ENCODE measurements around the gene CCDC78. TPM values are rescaled to one million over a fixed set of nuclear protein-coding genes. Genes with fewer than 3 reads are reported as not detected.

Gene CCDC78
- total and polyA plus RNA-seq, 2 experiments from 2014 or later, result 10.5 to 12.6 TPM

DNA sequence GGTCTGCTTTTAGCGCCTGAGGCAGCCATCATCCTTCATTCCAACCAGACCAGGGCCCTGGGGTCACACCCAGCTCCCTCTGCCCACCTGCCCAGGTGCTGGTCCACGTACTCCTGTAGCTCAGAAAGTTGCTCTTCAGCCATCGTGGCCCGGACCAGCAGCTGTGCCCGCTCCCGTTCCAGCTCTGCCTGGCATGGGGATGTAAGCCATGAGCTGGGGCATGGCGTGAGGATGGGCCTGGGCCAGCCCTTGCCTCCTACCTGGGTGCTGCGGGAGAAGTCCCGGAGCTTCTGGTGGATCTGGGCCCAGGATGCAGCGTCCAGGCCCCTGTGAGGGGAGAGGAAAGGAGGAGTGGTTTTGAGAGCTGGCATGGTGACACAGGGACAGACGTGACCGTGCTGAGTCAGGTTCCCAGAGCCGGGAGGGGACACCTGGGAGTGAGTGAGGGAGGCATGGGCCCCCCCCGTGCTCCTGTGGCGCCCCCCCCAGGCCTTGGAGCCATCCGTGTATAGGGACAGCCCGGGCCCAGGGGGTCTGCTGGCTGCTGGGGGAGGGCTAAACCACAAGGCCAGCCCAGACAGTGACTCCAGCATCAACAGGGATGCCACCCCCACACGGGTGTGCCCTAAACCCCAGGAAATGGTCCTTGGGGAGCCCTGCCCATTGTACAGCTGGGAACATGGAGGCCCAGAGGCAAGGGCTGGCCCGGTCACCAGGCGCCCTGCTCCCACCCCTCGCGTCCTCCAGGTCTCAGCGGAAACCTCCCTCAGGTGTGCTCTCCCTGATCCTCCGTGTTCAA, 3.2 kb downstream of the CCDC78 start (continued):
- TF ChIP-seq, protein P1, sequence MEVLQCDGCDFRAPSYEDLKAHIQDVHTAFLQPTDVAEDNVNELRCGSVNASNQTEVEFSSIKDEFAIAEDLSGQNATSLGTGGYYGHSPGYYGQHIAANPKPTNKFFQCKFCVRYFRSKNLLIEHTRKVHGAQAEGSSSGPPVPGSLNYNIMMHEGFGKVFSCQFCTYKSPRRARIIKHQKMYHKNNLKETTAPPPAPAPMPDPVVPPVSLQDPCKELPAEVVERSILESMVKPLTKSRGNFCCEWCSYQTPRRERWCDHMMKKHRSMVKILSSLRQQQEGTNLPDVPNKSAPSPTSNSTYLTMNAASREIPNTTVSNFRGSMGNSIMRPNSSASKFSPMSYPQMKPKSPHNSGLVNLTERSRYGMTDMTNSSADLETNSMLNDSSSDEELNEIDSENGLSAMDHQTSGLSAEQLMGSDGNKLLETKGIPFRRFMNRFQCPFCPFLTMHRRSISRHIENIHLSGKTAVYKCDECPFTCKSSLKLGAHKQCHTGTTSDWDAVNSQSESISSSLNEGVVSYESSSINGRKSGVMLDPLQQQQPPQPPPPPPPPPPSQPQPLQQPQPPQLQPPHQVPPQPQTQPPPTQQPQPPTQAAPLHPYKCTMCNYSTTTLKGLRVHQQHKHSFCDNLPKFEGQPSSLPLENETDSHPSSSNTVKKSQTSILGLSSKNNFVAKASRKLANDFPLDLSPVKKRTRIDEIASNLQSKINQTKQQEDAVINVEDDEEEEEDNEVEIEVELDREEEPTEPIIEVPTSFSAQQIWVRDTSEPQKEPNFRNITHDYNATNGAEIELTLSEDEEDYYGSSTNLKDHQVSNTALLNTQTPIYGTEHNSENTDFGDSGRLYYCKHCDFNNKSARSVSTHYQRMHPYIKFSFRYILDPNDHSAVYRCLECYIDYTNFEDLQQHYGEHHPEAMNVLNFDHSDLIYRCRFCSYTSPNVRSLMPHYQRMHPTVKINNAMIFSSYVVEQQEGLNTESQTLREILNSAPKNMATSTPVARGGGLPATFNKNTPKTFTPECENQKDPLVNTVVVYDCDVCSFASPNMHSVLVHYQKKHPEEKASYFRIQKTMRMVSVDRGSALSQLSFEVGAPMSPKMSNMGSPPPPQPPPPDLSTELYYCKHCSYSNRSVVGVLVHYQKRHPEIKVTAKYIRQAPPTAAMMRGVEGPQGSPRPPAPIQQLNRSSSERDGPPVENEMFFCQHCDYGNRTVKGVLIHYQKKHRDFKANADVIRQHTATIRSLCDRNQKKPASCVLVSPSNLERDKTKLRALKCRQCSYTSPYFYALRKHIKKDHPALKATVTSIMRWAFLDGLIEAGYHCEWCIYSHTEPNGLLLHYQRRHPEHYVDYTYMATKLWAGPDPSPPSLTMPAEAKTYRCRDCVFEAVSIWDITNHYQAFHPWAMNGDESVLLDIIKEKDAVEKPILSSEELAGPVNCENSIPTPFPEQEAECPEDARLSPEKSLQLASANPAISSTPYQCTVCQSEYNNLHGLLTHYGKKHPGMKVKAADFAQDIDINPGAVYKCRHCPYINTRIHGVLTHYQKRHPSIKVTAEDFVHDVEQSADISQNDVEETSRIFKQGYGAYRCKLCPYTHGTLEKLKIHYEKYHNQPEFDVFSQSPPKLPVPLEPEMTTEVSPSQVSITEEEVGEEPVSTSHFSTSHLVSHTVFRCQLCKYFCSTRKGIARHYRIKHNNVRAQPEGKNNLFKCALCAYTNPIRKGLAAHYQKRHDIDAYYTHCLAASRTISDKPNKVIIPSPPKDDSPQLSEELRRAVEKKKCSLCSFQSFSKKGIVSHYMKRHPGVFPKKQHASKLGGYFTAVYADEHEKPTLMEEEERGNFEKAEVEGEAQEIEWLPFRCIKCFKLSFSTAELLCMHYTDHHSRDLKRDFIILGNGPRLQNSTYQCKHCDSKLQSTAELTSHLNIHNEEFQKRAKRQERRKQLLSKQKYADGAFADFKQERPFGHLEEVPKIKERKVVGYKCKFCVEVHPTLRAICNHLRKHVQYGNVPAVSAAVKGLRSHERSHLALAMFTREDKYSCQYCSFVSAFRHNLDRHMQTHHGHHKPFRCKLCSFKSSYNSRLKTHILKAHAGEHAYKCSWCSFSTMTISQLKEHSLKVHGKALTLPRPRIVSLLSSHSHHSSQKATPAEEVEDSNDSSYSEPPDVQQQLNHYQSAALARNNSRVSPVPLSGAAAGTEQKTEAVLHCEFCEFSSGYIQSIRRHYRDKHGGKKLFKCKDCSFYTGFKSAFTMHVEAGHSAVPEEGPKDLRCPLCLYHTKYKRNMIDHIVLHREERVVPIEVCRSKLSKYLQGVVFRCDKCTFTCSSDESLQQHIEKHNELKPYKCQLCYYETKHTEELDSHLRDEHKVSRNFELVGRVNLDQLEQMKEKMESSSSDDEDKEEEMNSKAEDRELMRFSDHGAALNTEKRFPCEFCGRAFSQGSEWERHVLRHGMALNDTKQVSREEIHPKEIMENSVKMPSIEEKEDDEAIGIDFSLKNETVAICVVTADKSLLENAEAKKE (CRISPR knock-in tag; IDR thresholded peaks at IDR 0.05), result no peak
- TF ChIP-seq JUNB (IDR thresholded peaks at IDR 0.05; ENCODE audit: unreplicated experiment) (no peak), EZH2phosphoT487 (IDR thresholded peaks at IDR 0.05; ENCODE audit: unreplicated experiment) (no peak)

DNA sequence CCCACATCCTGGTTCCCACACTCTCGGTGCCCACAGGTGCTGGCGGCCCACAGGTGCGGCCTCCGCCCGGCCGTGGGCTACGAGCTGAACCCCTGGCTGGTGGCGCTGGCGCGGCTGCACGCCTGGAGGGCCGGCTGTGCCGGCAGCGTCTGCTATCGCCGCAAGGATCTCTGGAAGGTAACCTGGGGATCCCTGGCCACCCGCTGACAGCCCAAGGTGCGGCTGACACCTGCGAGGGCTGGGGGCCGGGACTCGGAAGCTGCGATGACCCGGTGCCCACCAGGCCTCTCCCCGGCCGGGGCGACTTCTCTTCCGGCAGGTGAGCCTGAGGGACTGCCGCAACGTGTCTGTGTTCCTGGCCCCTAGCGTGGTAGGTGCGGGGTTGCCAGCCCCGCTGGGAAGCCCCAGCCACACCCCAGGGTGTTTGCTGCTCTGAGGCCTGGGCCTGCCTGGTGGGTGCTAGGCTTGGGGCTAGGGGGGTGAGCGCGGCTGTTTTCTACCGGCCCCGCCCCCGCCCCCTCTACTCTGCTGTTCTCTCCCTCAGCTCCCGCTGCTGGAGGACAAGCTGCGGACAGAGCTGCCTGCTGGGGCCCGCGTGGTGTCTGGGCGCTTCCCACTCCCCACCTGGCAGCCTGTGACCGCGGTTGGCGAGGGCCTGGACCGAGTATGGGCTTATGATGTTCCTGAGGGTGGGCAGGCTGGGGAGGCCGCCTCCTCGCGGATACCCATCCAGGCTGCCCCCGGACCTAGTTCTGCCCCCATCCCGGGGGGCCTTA, 4.3 kb downstream of the CCDC78 start:
- H3K27ac ChIP-seq (ENCODE audit: low read depth), result no peak overlapping the region

More for the DNA sequence above, 4.3 kb downstream of the CCDC78 start:
- H3K36me3 Mint-ChIP-seq (ENCODE audit: low read depth), result no peaks in the 10 kb centered on the region
- Histone ChIP-seq H3K9me2 (ENCODE audit: insufficient read depth) (no peaks in the 10 kb centered on the region), H3K79me2 (replicated peaks; ENCODE audit: insufficient read depth) (no peaks in the 10 kb centered on the region), H3K4me1 (ENCODE audit: insufficient read depth) (peaks cover 8% of the 10 kb centered on the region; the same call in 1 of the 2 replicates), H4K20me1 (replicated peaks; ENCODE audit: insufficient read depth) (no peaks in the 10 kb centered on the region), H3F3A (replicated peaks; ENCODE audit: low read depth) (peaks cover 12% of the 10 kb centered on the region), H3K27me3 (ENCODE audit: insufficient read depth) (peaks cover 19% of the 10 kb centered on the region; the same call in 1 of the 2 replicates), H2AFZ (no peak overlapping the region), H3K4me3 (peak overlapping the region; percentile 82; the same call in 1 of the 2 replicates), H3K4me2 (peak overlapping the region; percentile 55; the same call in 1 of the 2 replicates), H3K36me3 (ENCODE audit: insufficient read depth) (no peaks in the 10 kb centered on the region)
- peaks cover 27% of the 10 kb centered on the region for H3K27me3 Mint-ChIP-seq (ENCODE audit: insufficient read depth, low read depth, poor library complexity)
- peaks cover 9% of the 10 kb centered on the region; the same call in 2 of the 3 replicates for H3K4me1 Mint-ChIP-seq
- no peak overlapping the region for H3K4me3 Mint-ChIP-seq
- no peak overlapping the region for H3K27ac Mint-ChIP-seq
- no peak for ATAC-seq
- DNase-seq (ENCODE audit: low spot score), result no peak
- no peaks in the 10 kb centered on the region for H3K9me3 Mint-ChIP-seq
- TF ChIP-seq, protein P2, sequence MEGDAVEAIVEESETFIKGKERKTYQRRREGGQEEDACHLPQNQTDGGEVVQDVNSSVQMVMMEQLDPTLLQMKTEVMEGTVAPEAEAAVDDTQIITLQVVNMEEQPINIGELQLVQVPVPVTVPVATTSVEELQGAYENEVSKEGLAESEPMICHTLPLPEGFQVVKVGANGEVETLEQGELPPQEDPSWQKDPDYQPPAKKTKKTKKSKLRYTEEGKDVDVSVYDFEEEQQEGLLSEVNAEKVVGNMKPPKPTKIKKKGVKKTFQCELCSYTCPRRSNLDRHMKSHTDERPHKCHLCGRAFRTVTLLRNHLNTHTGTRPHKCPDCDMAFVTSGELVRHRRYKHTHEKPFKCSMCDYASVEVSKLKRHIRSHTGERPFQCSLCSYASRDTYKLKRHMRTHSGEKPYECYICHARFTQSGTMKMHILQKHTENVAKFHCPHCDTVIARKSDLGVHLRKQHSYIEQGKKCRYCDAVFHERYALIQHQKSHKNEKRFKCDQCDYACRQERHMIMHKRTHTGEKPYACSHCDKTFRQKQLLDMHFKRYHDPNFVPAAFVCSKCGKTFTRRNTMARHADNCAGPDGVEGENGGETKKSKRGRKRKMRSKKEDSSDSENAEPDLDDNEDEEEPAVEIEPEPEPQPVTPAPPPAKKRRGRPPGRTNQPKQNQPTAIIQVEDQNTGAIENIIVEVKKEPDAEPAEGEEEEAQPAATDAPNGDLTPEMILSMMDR (conservative IDR thresholded peaks at IDR 0.05; ENCODE audit: low read depth in 2 of 2), result no peak
- TF ChIP-seq ZNF114 (CRISPR knock-in tag; IDR thresholded peaks at IDR 0.05), result no peak

Measured in GM23338 (cell line).